ENCODE results near the gene CDH23. TPM values are rescaled to one million over a fixed set of nuclear protein-coding genes. Genes with fewer than 3 reads are reported as not detected.

Gene CDH23
- total RNA-seq, 2 donors from 2014 or later, result 1.4 to 1.6 TPM

- no peak for TF ChIP-seq CTCF (IDR thresholded peaks at IDR 0.05)
- no peaks in the 10 kb centered on the region for H3K4me1 ChIP-seq
- no peak overlapping the region for H3K9ac ChIP-seq (ENCODE audit: low read depth in 2 of 2, low read length in 2 of 2)
- intact Hi-C loops (cut with DNase I), result no loop called here
- H3K9me3 ChIP-seq, result no peaks in the 10 kb centered on the region
- no peaks in the 10 kb centered on the region for H3K27me3 ChIP-seq
- no peak for DNase-seq
- no peak overlapping the region for H3K27ac ChIP-seq
- no peak overlapping the region for H3K4me3 ChIP-seq
- H3K36me3 ChIP-seq, result no peaks in the 10 kb centered on the region
Observed at GRCh38 chr10:71863203-71863602, 466.5 kb downstream of the CDH23 start.

GRCh38 chr10:71864911-71865361 lies 468.2 kb downstream of the CDH23 start:
- H3K27me3 ChIP-seq, result no peaks in the 10 kb centered on the region
- no peak for DNase-seq
- H3K27ac ChIP-seq, result no peak overlapping the region
- no peaks in the 10 kb centered on the region for H3K4me1 ChIP-seq
- intact Hi-C loops (cut with DNase I), result no loop called here
- TF ChIP-seq CTCF (IDR thresholded peaks at IDR 0.05), result no peak
- no peaks in the 10 kb centered on the region for H3K36me3 ChIP-seq
- no peak overlapping the region for H3K4me3 ChIP-seq
- no peaks in the 10 kb centered on the region for H3K9me3 ChIP-seq
- H3K9ac ChIP-seq (ENCODE audit: low read depth in 2 of 2, low read length in 2 of 2), result no peak overlapping the region

Small RNA genes lying within 50 kb of the gene (microRNA-seq; reads per million reads assigned to microRNA genes)
- not detected for gene MIR7152

Other genes starting within 250 kb of the CDH23 start
- 10 to 100 TPM; 18.4 to 18.5 TPM for gene UNC5B, start 184.3 kb upstream of the CDH23 start, total RNA-seq
- 1 to 10 TPM; 3.8 to 6.5 TPM for gene SLC29A3, start 77.7 kb upstream of the CDH23 start, total RNA-seq

Measured in colonic mucosa (tissue), 4 donors.